Subcutaneous adipose tissue (tissue), 4 donors: ENCODE measurements around the gene CCL5. TPM values are rescaled to one million over a fixed set of nuclear protein-coding genes. Genes with fewer than 3 reads are reported as not detected.
A peak's percentile ranks its signal among the peaks of the same experiment; 100 is the strongest.

Experiments used
- small RNA-seq: library from RNA; depleted of rRNA; stranded (forward); fragments of <200 nt; gene quantifications from one replicate; pipeline ENCODE3, GENCODE V24; 2016
- total RNA-seq, 4 donors: library from RNA; depleted of rRNA; stranded (reverse); fragments of >200 nt; gene quantifications; one replicate each; pipeline ENCODE4 v1.1.0, GENCODE V29; 2016
- TF ChIP-seq, protein P1 (sequence below): fragments of 450-650 bp; IDR thresholded peaks from one replicate; pipeline ENCODE4 v1.5.1; 2016; ENCODE audit warnings: low read depth, mild to moderate bottlenecking, control low read depth, antibody characterized with exemption, moderate library complexity

The CCL5 gene
- total RNA-seq, 4 donors from 2014 or later: 0.82 to 11.2 (median 6.8) TPM; not detected in 1

DNA sequence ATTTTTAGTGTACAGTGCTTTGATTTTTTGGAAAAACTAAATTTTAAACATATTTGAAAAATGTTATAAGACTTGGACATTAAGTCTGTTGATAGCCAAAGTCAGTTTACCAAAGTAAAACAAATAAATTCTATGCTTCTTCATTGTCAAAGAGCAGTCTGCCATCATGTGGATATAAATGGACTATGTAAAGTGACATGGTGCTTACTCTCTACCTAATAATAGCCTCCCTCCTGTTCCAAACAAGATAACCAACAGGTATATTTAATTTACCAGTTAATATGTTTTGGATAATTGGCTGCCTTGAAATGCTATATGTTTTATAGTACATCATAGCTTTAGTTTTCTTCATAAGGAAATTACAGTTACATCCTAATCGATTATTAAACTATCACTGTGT, 55.0 kb downstream of the CCL5 start:
- TF ChIP-seq, protein P1, sequence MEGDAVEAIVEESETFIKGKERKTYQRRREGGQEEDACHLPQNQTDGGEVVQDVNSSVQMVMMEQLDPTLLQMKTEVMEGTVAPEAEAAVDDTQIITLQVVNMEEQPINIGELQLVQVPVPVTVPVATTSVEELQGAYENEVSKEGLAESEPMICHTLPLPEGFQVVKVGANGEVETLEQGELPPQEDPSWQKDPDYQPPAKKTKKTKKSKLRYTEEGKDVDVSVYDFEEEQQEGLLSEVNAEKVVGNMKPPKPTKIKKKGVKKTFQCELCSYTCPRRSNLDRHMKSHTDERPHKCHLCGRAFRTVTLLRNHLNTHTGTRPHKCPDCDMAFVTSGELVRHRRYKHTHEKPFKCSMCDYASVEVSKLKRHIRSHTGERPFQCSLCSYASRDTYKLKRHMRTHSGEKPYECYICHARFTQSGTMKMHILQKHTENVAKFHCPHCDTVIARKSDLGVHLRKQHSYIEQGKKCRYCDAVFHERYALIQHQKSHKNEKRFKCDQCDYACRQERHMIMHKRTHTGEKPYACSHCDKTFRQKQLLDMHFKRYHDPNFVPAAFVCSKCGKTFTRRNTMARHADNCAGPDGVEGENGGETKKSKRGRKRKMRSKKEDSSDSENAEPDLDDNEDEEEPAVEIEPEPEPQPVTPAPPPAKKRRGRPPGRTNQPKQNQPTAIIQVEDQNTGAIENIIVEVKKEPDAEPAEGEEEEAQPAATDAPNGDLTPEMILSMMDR: no peak

Small RNAs within 50 kb of the gene (small RNA-seq; reads per million reads assigned to genes)
- 6,560 reads per million, percentile 100 among the genes with 10 or more reads in this experiment for gene RF00100

Other genes with a start within 250 kb of the CCL5 start
- 10 to 100 TPM; 28.2 to 54.8 (median 40.3) TPM for gene RASL10B, start 148.7 kb downstream of the CCL5 start, total RNA-seq
- gene GAS2L2, start 127.1 kb downstream of the CCL5 start, total RNA-seq: under 1 TPM in 2 of 4 donors, not detected in 2; 0.22 to 0.51 TPM
- gene C17orf50, start 119.5 kb downstream of the CCL5 start, total RNA-seq: not detected
- 10 to 100 TPM; 21.6 to 46.1 (median 42.7) TPM for gene MMP28, start 84.7 kb downstream of the CCL5 start, total RNA-seq
- 100 to 1,000 TPM in 1 of 4 donors, 10 to 100 TPM in 3; 69.1 to 106 (median 78.7) TPM for gene TAF15, start 70.9 kb downstream of the CCL5 start, total RNA-seq
- not detected for gene HEATR9, start 11.5 kb downstream of the CCL5 start, total RNA-seq
- not detected for gene RDM1, start 50.4 kb upstream of the CCL5 start, total RNA-seq
- gene LYZL6, start 63.4 kb upstream of the CCL5 start, total RNA-seq: not detected
- gene CCL16, start 101.1 kb upstream of the CCL5 start, total RNA-seq: 1 to 10 TPM in 1 of 4 donors, under 1 TPM in 1, not detected in 2; 0.34 to 2.6 TPM
- 10 to 100 TPM; 33.5 to 48.7 (median 46.5) TPM for gene CCL14, start 106.4 kb upstream of the CCL5 start, total RNA-seq
- gene CCL15, start 121.2 kb upstream of the CCL5 start, total RNA-seq: not detected
- 10 to 100 TPM in 2 of 4 donors, 1 to 10 TPM in 2; 3.4 to 13.7 (median 9.1) TPM for gene CCL23, start 137.6 kb upstream of the CCL5 start, total RNA-seq
- 10 to 100 TPM in 1 of 4 donors, 1 to 10 TPM in 1, under 1 TPM in 1, not detected in 1; 0.66 to 19.2 (median 2.2) TPM for gene CCL18, start 183.9 kb upstream of the CCL5 start, total RNA-seq
- gene CCL3, start 209.8 kb upstream of the CCL5 start, total RNA-seq: 10 to 100 TPM in 1 of 4 donors, 1 to 10 TPM in 2, under 1 TPM in 1; 0.98 to 14.1 (median 1.7) TPM
- gene CCL4, start 223.5 kb upstream of the CCL5 start, total RNA-seq: 1 to 10 TPM in 3 of 4 donors, not detected in 1; 2.2 to 4.2 (median 3.1) TPM